AG04449 (cell line): ENCODE data around the gene LTN1.

ENCODE experiments used
- CTCF ChIA-PET: fragments of 350-600 bp; formaldehyde crosslinking; extraction: SDS; loops from one replicate; lab custom pipeline; 2021; ENCODE audit warnings: antibody characterized with exemption; lab: Yijun Ruan, JAX
- POLR2A ChIA-PET: fragments of 400-600, 350-600 bp; formaldehyde crosslinking; extraction: SDS; loops from one replicate; lab custom pipeline; 2020; ENCODE audit warnings: antibody characterized with exemption, inconsistent platforms; lab: Yijun Ruan, JAX
- DNase-seq: peaks from one replicate; pipeline ENCODE4 v3.0.0-alpha.2; 2010; ENCODE audit warnings: low read depth, low spot score
- H3K4me3 ChIP-seq: 2 replicates; pipeline ENCODE4 v1.5.1; 2011; ENCODE audit warnings: low read depth, mild to moderate bottlenecking, control low read depth, low read length
- TF ChIP-seq, protein P1 (sequence below): IDR thresholded peaks from one replicate; pipeline ENCODE4 v1.5.1; 2011; ENCODE audit warnings: mild to moderate bottlenecking, moderate library complexity, low read length, control low read depth, inconsistent platforms; ENCODE audit not compliant: insufficient read depth; ENCODE audit errors: missing control alignments

LTN1 gene

DNA sequence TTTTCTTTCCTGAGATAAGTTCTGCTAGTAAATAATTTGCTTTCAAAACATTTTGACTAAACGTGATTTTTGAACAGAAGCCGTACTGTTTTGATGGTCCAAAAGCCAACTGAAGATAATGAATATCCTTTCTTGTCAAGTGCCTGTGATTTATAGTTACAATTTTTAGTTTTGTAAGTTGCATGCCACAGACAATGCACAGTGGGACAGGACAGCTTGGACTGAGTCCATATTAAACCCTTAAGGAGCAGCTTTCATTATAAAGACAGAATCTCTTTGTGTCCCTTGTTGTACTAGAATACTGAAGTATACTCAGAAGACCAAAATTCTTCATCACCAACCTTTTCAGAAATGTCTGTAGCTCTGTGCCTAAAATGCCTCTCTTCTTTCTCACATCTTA, 92.2 kb downstream of the LTN1 start:
- TF ChIP-seq, protein P1, sequence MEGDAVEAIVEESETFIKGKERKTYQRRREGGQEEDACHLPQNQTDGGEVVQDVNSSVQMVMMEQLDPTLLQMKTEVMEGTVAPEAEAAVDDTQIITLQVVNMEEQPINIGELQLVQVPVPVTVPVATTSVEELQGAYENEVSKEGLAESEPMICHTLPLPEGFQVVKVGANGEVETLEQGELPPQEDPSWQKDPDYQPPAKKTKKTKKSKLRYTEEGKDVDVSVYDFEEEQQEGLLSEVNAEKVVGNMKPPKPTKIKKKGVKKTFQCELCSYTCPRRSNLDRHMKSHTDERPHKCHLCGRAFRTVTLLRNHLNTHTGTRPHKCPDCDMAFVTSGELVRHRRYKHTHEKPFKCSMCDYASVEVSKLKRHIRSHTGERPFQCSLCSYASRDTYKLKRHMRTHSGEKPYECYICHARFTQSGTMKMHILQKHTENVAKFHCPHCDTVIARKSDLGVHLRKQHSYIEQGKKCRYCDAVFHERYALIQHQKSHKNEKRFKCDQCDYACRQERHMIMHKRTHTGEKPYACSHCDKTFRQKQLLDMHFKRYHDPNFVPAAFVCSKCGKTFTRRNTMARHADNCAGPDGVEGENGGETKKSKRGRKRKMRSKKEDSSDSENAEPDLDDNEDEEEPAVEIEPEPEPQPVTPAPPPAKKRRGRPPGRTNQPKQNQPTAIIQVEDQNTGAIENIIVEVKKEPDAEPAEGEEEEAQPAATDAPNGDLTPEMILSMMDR, result no peak
- H3K4me3 ChIP-seq, result no peak overlapping the region
- DNase-seq, result no peak
- ChIA-PET POLR2A (no interaction called here), CTCF (no interaction called here)

DNA sequence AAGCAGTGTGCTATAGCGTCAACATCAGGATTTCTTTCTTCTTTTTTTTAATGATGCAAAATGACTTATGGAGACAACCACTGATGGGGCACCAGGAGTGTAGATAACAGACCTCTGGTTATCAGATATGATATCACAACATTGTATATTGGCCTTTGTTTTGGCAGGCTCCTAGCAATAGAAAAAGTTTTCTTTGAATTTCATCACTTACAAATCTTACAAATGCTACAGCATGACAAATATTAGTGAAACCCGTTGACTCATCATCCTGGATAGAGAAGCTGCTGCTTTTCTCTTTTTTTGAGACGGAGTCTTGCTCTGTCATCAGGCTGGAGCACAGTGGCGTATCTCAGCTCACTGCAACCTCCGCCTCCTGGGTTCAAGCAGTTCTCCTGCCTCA, 92.9 kb downstream of the LTN1 start:
- no peak overlapping the region for H3K4me3 ChIP-seq
- ChIA-PET CTCF (no interaction called here), POLR2A (no interaction called here)
- peak; percentile 5 for DNase-seq
- TF ChIP-seq, protein P1, result no peak

DNA sequence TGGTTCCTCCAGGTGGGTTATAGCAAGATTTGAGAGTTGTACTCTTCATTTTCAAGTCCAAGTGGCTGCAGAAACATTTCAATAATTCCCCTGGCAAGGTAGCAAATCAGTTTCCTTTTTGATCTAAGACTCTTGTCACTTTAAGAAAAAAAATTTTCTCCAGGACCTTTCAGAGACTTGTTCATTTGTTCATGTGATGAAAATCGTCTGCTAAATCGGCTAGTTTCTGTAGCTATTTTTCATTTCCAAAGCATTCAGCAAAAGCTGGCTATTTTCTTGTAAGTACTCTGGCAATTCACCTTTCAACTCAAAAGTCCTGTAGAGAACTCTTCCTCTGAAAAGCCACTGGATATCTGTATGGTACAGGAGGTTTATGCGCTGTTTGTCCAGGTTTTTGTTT, 93.5 kb downstream of the LTN1 start:
- ChIA-PET POLR2A (no interaction called here), CTCF (no interaction called here)

DNA sequence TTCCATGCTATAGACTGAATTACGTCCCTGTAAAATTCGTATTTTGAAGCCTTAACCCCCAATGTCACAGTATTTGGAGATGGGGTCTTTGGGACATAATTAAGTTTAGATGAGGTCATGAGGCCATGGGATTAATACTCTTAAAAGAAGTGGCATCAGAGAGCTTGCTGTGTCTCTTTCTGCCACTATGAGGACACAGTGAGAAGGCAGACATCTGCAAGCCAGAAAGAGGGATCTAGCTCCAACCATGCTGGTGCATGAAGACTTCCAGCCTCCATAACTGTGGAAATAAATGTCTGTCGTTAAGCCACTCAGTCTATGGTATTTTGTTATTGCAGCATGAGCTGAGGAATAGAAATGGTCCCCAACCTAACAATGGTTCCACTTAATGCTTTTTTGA, 99.0 kb downstream of the LTN1 start:
- ChIA-PET POLR2A (no interaction called here), CTCF (interaction anchor here (1.3 kb wide), 1 partner anchor 10 kb away, joined by 3 read pairs; no protein-coding TSS in a partner anchor)
- no peak overlapping the region for H3K4me3 ChIP-seq
- DNase-seq, result no peak
- TF ChIP-seq, protein P1, result no peak

More for the DNA sequence above, 93.5 kb downstream of the LTN1 start:
- TF ChIP-seq, protein P1, result no peak
- DNase-seq, result no peak
- H3K4me3 ChIP-seq, result no peak overlapping the region

DNA sequence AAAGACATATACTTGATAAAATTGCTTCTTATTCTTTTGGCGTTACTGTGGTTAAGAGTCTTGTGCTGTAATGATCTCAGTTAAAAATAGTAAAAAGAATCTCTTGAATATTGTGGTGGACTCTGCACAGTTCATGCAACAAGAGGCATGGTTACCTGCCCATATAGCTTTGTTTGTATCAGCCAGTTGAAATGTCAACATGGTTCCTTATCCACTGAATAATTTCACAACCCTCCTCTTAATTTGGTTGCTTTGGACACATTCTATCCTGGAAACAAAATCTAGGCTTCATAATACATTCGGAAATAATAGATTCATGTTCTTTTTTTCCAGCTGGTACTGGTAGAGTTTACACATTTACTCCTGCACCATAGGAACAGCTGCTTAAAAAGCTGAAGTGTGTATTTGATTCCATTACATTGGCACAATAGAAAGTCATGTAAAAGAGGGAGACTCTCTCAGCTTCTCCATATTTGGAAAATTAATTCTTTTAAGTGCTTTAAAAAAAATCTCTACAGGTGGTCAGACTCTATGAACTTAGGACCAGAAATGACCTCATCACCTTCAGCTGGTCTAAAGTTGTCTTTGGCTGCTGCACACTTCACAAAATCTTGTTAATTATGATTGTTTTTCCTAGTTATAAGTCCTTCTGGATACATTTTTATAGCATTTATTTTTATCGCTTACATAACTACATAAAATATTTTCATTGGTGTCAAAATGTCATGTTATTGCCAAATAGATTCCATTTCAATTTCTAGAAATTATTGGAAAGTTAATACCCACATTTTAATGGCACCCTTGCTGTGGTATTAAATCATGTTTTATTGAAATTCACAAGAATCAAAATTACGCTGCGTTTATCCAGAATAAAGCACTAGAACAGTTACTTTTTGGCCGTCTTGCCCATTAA, 100.2 kb downstream of the LTN1 start:
- ChIA-PET CTCF (interaction anchor here (1.3 kb wide), 1 partner anchor 8 kb away, joined by 3 read pairs; no protein-coding TSS in a partner anchor), POLR2A (no interaction called here)
- TF ChIP-seq, protein P1, result no peak
- H3K4me3 ChIP-seq, result no peak overlapping the region
- no peak for DNase-seq

DNA sequence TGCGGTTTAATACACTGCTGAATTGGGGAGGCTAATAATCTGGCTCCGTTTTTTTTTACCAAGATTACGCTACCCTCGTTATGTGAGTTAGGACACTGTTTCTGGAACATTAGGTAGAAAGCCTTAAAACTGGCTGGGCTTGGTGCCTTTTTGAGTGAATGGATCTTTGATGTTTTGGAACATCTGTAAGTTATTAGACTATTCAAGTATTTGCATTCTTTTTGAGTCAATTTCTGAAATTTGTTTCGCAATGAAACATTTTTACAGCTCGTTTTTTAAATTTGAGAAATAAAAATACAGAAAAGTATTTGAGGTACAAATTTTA, 106.9 kb downstream of the LTN1 start:
- H3K4me3 ChIP-seq, result no peak overlapping the region
- TF ChIP-seq, protein P1, result no peak
- CTCF ChIA-PET, result interaction anchor here (1.4 kb wide), 1 partner anchor 20 kb away, joined by 3 read pairs; no protein-coding TSS in a partner anchor
- no peak for DNase-seq
- POLR2A ChIA-PET, result no interaction called here
